ENCODE data around the gene CYB561D2.
A peak's percentile ranks its signal among the peaks of the same experiment; 100 is the strongest.

Gene CYB561D2

GRCh38 chr3:50323614-50324199 lies 27.0 kb upstream of the CYB561D2 start:
- DNase-seq: no peak

- peak; percentile 51 for DNase-seq
These were observed 26.1 kb upstream of the CYB561D2 start for GRCh38 chr3:50324351-50325112.

- no peak for DNase-seq
These were observed 25.6 kb upstream of the CYB561D2 start for GRCh38 chr3:50325113-50325480.

- DNase-seq: no peak
These were observed 25.0 kb upstream of the CYB561D2 start for GRCh38 chr3:50325497-50326181.

GRCh38 chr3:50326182-50326541 lies 24.5 kb upstream of the CYB561D2 start:
- DNase-seq: no peak

GRCh38 chr3:50327129-50327528 lies 23.5 kb upstream of the CYB561D2 start:
- no peak for DNase-seq

- peak; percentile 93 for DNase-seq
These were observed 22.5 kb upstream of the CYB561D2 start, which contains the start of gene TUSC2 for GRCh38 chr3:50327943-50328691. Gene TUSC2, minus strand, starts transcription at chr3:50328223. Its CDS starts 124 bp downstream, at chr3:50328099.

GRCh38 chr3:50330330-50330729 lies 20.3 kb upstream of the CYB561D2 start:
- DNase-seq: no peak

GRCh38 chr3:50331364-50331907 lies 19.2 kb upstream of the CYB561D2 start:
- DNase-seq: no peak

- no peak for DNase-seq
These were observed 16.8 kb upstream of the CYB561D2 start for GRCh38 chr3:50333744-50334328.

- DNase-seq: no peak
These were observed 16.2 kb upstream of the CYB561D2 start for GRCh38 chr3:50334339-50335075.

GRCh38 chr3:50336452-50337174 lies 14.0 kb upstream of the CYB561D2 start:
- no peak for DNase-seq

- DNase-seq: peak; percentile 86
These were observed 13.3 kb upstream of the CYB561D2 start for GRCh38 chr3:50337175-50337861.

GRCh38 chr3:50338965-50339364 lies 11.7 kb upstream of the CYB561D2 start:
- no peak for DNase-seq

GRCh38 chr3:50339485-50340146 lies 11.0 kb upstream of the CYB561D2 start:
- DNase-seq: no peak

- no peak for DNase-seq
These were observed 10.6 kb upstream of the CYB561D2 start for GRCh38 chr3:50340147-50340447.

GRCh38 chr3:50340448-50341329 lies 10.0 kb upstream of the CYB561D2 start, which contains the start of gene RASSF1:
Gene RASSF1, minus strand, starts transcription at chr3:50340836. Its CDS starts 31 bp downstream, at chr3:50340805.
- DNase-seq: peak; percentile 51

GRCh38 chr3:50341537-50341936 lies 9.1 kb upstream of the CYB561D2 start:
- DNase-seq: no peak

Measured in T-helper 9 cell (primary cell).